Neural cell (in vitro differentiated cells): Measurements from ENCODE around the gene ST3GAL3. TPM values are rescaled to one million over a fixed set of nuclear protein-coding genes. Genes with fewer than 3 reads are reported as not detected.

Experiments used
- H2AFZ ChIP-seq: fragments of 200-600, 300-800 bp; sonication (generic), shearing (Covaris generic); 2 replicates; pipeline ENCODE4 v1.6.0; 2014; ENCODE audit warnings: low read depth, mild to moderate bottlenecking, antibody characterized with exemption, low read length, moderate library complexity
- H3F3A ChIP-seq: fragments of 200-600 bp; shearing (Covaris generic); 2 replicates; pipeline ENCODE4 v1.6.1; 2016; ENCODE audit warnings: mild to moderate bottlenecking, moderate library complexity, mixed read lengths, antibody characterized with exemption, low read length; ENCODE audit not compliant: insufficient read depth, poor library complexity, severe bottlenecking
- H3K27ac ChIP-seq: fragments of 200-600, 300-800 bp; sonication (generic), shearing (Covaris generic); 2 replicates; pipeline ENCODE4 v1.5.1; 2014; ENCODE audit warnings: mild to moderate bottlenecking, low read length, moderate library complexity
- H3K27me3 ChIP-seq: fragments of 300-800, 200-600 bp; sonication (generic), shearing (Covaris generic); 2 replicates; pipeline ENCODE4 v1.6.0; 2014; ENCODE audit warnings: mild to moderate bottlenecking, low read depth, low read length, moderate library complexity; ENCODE audit not compliant: insufficient read depth
- H3K36me3 ChIP-seq: fragments of 300-800, 200-600 bp; sonication (generic), shearing (Covaris generic); 2 replicates; pipeline ENCODE4 v1.5.1; 2014; ENCODE audit warnings: mild to moderate bottlenecking, antibody characterized with exemption, low read length, moderate library complexity; ENCODE audit not compliant: insufficient read depth
- H3K4me2 ChIP-seq: fragments of 300-800, 200-600 bp; sonication (generic), shearing (Covaris generic); 2 replicates; pipeline ENCODE4 v1.6.0; 2014; ENCODE audit warnings: mild to moderate bottlenecking, low read length
- H3K4me3 ChIP-seq: fragments of 300-800, 200-600 bp; sonication (generic), shearing (Covaris generic); 2 replicates; pipeline ENCODE4 v1.5.1; 2014; ENCODE audit warnings: mild to moderate bottlenecking, low read length, moderate library complexity
- H3K79me2 ChIP-seq: fragments of 200-600 bp; shearing (Covaris generic); replicated peaks from 2 replicates; pipeline ENCODE4 v1.6.0; 2014; ENCODE audit warnings: mild to moderate bottlenecking, low read length, moderate library complexity; ENCODE audit not compliant: insufficient read depth
- H3K9ac ChIP-seq: fragments of 300-800, 200-600 bp; sonication (generic), shearing (Covaris generic); 2 replicates; pipeline ENCODE4 v1.6.1; 2016; ENCODE audit warnings: mild to moderate bottlenecking, low read length, mixed read lengths
- H3K9me2 ChIP-seq: fragments of 200-600 bp; shearing (Covaris generic); 2 replicates; pipeline ENCODE4 v1.6.1; 2016; ENCODE audit warnings: mild to moderate bottlenecking, low read length, mixed read lengths; ENCODE audit not compliant: insufficient read depth
- H3K9me3 ChIP-seq: fragments of 200-600, 300-800 bp; sonication (generic), shearing (Covaris generic); 2 replicates; pipeline ENCODE4 v1.6.1; 2016; ENCODE audit warnings: mild to moderate bottlenecking, mixed run types, low read length, moderate library complexity, mixed read lengths
- H4K20me1 ChIP-seq: fragments of 200-600 bp; shearing (Covaris generic); 2 replicates; pipeline ENCODE4 v1.6.1; 2016; ENCODE audit warnings: mild to moderate bottlenecking, mixed run types; ENCODE audit not compliant: insufficient read depth
- EP300 ChIP-seq: fragments of 450-650 bp; conservative IDR thresholded peaks from 2 replicates; pipeline ENCODE4 v1.6.1; 2014; ENCODE audit warnings: antibody characterized with exemption, mild to moderate bottlenecking, moderate library complexity; ENCODE audit not compliant: poor library complexity, severe bottlenecking
- EZH2 ChIP-seq: fragments of 200-600, 300-800 bp; shearing (Covaris generic), sonication (generic); IDR thresholded peaks from 2 replicates; pipeline ENCODE4 v1.6.1; 2014; ENCODE audit warnings: antibody characterized with exemption, low read length, borderline replicate concordance, mild to moderate bottlenecking; ENCODE audit not compliant: insufficient read depth, poor library complexity, severe bottlenecking
- MXI1 ChIP-seq: fragments of 450-650 bp; conservative IDR thresholded peaks from 2 replicates; pipeline ENCODE4 v1.6.1; 2014; ENCODE audit warnings: antibody characterized with exemption, mild to moderate bottlenecking; ENCODE audit not compliant: poor library complexity, severe bottlenecking
- RAD21 ChIP-seq: fragments of 450-650 bp; conservative IDR thresholded peaks from 2 replicates; pipeline ENCODE4 v1.6.1; 2014; ENCODE audit warnings: antibody characterized with exemption, mild to moderate bottlenecking, moderate library complexity
- SMC3 ChIP-seq: fragments of 450-650 bp; conservative IDR thresholded peaks from 2 replicates; pipeline ENCODE4 v1.6.1; 2014; ENCODE audit warnings: antibody characterized with exemption, mild to moderate bottlenecking, moderate library complexity; ENCODE audit not compliant: poor library complexity
- TAF1 ChIP-seq: IDR thresholded peaks from 2 replicates; pipeline ENCODE4 v1.6.1; 2012; ENCODE audit warnings: low read depth
- polyA plus RNA-seq: library from polyadenylated mRNA; depleted of rRNA; stranded (reverse); fragments of >200 nt; gene quantifications from 2 replicates; pipeline ENCODE4 v1.2.3, GENCODE V29; 2014
- TF ChIP-seq, protein P1 (sequence below): IDR thresholded peaks from 2 replicates; pipeline ENCODE4 v1.6.1; 2012; ENCODE audit warnings: borderline replicate concordance
- TF ChIP-seq, protein P2 (sequence below): fragments of 450-650 bp; IDR thresholded peaks from 2 replicates; pipeline ENCODE4 v1.5.1; 2014; ENCODE audit warnings: antibody characterized with exemption, mild to moderate bottlenecking, moderate library complexity; ENCODE audit not compliant: poor library complexity, severe bottlenecking

ST3GAL3 gene
- polyA plus RNA-seq, 1 donor from 2014 or later = 36.8 TPM

DNA sequence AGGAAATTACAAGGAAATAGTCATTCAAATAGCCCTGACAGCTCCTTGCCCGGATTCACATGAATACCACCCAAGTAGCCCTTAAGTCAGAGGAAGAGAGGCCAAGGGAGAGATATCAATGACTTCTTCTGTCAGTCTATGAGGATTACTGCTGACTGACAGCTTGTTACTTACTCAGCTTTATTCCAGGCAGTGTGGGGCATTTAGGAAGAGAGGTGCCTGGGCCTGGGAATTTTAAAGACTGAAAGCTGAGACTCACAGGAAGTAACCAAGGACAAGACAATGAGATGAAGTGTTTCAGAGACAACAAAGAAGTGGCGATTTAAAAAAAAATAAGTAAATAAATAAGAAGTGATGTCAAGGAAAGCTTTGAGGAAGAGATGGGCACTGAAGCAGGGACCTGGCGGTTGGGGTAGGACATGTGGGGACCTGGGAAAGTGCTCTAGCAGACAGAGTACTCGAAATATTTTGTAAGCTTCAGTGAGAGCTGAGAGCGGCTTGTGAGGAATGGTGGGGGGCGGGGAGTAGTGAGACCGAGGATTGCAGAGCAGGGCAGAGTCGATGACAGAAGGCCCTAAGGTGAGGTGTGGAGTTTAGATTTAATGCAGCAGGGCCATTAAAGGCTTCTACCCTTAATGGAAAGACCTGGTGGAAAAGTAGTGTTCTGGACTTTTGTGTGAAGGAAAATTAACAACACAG lies 58.9 kb downstream of the ST3GAL3 start:
- no peaks in the 10 kb centered on the region for H3K9me3 ChIP-seq
- H3K4me3 ChIP-seq = no peak overlapping the region
- H3K27me3 ChIP-seq = no peaks in the 10 kb centered on the region
- H4K20me1 ChIP-seq = no peaks in the 10 kb centered on the region
- TF ChIP-seq SMC3 (no peak), MXI1 (no peak), EP300 (no peak), TAF1 (no peak), RAD21 (no peak)
- TF ChIP-seq, protein P1, sequence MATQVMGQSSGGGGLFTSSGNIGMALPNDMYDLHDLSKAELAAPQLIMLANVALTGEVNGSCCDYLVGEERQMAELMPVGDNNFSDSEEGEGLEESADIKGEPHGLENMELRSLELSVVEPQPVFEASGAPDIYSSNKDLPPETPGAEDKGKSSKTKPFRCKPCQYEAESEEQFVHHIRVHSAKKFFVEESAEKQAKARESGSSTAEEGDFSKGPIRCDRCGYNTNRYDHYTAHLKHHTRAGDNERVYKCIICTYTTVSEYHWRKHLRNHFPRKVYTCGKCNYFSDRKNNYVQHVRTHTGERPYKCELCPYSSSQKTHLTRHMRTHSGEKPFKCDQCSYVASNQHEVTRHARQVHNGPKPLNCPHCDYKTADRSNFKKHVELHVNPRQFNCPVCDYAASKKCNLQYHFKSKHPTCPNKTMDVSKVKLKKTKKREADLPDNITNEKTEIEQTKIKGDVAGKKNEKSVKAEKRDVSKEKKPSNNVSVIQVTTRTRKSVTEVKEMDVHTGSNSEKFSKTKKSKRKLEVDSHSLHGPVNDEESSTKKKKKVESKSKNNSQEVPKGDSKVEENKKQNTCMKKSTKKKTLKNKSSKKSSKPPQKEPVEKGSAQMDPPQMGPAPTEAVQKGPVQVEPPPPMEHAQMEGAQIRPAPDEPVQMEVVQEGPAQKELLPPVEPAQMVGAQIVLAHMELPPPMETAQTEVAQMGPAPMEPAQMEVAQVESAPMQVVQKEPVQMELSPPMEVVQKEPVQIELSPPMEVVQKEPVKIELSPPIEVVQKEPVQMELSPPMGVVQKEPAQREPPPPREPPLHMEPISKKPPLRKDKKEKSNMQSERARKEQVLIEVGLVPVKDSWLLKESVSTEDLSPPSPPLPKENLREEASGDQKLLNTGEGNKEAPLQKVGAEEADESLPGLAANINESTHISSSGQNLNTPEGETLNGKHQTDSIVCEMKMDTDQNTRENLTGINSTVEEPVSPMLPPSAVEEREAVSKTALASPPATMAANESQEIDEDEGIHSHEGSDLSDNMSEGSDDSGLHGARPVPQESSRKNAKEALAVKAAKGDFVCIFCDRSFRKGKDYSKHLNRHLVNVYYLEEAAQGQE = no peak
- TF ChIP-seq, protein P2, sequence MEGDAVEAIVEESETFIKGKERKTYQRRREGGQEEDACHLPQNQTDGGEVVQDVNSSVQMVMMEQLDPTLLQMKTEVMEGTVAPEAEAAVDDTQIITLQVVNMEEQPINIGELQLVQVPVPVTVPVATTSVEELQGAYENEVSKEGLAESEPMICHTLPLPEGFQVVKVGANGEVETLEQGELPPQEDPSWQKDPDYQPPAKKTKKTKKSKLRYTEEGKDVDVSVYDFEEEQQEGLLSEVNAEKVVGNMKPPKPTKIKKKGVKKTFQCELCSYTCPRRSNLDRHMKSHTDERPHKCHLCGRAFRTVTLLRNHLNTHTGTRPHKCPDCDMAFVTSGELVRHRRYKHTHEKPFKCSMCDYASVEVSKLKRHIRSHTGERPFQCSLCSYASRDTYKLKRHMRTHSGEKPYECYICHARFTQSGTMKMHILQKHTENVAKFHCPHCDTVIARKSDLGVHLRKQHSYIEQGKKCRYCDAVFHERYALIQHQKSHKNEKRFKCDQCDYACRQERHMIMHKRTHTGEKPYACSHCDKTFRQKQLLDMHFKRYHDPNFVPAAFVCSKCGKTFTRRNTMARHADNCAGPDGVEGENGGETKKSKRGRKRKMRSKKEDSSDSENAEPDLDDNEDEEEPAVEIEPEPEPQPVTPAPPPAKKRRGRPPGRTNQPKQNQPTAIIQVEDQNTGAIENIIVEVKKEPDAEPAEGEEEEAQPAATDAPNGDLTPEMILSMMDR = no peak
- peaks cover 4% of the 10 kb centered on the region for H3F3A ChIP-seq
- no peaks in the 10 kb centered on the region for H3K36me3 ChIP-seq
- no peak overlapping the region for H2AFZ ChIP-seq
- no peak overlapping the region for H3K27ac ChIP-seq
- H3K9ac ChIP-seq = no peak overlapping the region
- no peaks in the 10 kb centered on the region for H3K9me2 ChIP-seq
- H3K79me2 ChIP-seq = no peaks in the 10 kb centered on the region
- H3K4me2 ChIP-seq = no peak overlapping the region

DNA sequence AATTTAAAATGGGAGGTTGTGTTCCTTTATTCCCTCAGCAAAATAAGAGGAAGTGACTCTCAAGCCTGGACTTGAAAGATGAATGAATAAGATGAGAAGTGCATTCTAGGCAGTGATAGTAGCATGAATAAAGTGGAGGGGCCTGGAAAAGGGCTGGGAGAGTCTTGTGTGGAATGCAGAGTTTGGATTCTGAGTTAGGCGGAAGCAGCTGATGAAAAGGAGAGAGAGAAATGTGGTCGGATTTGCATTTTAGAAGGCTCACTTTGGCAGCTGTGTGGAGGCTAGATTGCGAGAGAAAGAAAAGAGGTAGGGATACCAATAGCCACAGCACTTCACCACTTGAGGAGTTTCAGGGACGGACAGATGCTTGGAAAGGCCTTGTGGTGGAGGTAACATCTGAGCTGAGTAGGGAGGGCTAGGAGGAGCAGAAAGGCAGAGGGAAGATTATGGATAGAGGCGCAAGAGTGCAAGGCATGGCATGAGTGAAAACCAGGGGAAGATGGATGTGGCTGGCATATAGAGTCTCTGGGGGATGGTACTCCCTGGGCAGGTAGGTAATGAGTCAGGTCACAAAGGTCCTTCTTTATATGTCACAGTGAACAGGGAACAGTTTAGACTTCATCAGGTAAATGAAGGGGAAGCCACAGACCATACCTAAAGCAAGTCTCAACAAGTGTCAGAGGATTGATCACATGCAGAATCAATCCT lies 59.6 kb downstream of the ST3GAL3 start:
- Histone ChIP-seq H3K36me3 (no peaks in the 10 kb centered on the region), H3K27ac (no peak overlapping the region), H3K27me3 (no peaks in the 10 kb centered on the region), H2AFZ (no peak overlapping the region), H3K4me2 (no peak overlapping the region), H3K4me3 (no peak overlapping the region), H3K9me2 (no peaks in the 10 kb centered on the region), H3K9ac (no peak overlapping the region), H3F3A (peaks cover 4% of the 10 kb centered on the region), H4K20me1 (no peaks in the 10 kb centered on the region), H3K9me3 (no peaks in the 10 kb centered on the region), H3K79me2 (no peaks in the 10 kb centered on the region)
- TF ChIP-seq MXI1 = no peak
- TF ChIP-seq EZH2 = no peak
